ENCODE measurements around the gene NEUROG1.

GRCh38 chr5:135568923-135569360, 33.2 kb upstream of the NEUROG1 start:
- TF ChIP-seq EZH2 (IDR thresholded peaks at IDR 0.05; ENCODE audit: borderline replicate concordance, low read length) (no peak), CTCF (IDR thresholded peaks at IDR 0.05; ENCODE audit: low read length) (no peak)
